ENCODE results near the gene CEMIP.

The CEMIP gene

GRCh38 chr15:80895091-80895490 lies 115.9 kb downstream of the CEMIP start:
- H3K4me3 ChIP-seq (ENCODE audit: low read depth, low read length), result no peak overlapping the region
- no peak for DNase-seq (ENCODE audit: low read depth)
- no peak for TF ChIP-seq CTCF (IDR thresholded peaks at IDR 0.05; ENCODE audit: low read depth, low read length, missing control alignments)

- DNase-seq (ENCODE audit: low read depth), result no peak
- no peak for TF ChIP-seq CTCF (IDR thresholded peaks at IDR 0.05; ENCODE audit: low read depth, low read length, missing control alignments)
- H3K4me3 ChIP-seq (ENCODE audit: low read depth, low read length), result no peak overlapping the region
Observed at GRCh38 chr15:80895965-80896364, 116.8 kb downstream of the CEMIP start.

- no peak for DNase-seq (ENCODE audit: low read depth)
- no peak for TF ChIP-seq CTCF (IDR thresholded peaks at IDR 0.05; ENCODE audit: low read depth, low read length, missing control alignments)
- no peak overlapping the region for H3K4me3 ChIP-seq (ENCODE audit: low read depth, low read length)
Observed at GRCh38 chr15:80898040-80898439, 118.9 kb downstream of the CEMIP start.

GRCh38 chr15:80902298-80902801 lies 123.2 kb downstream of the CEMIP start:
- DNase-seq (ENCODE audit: low read depth), result no peak
- TF ChIP-seq CTCF (IDR thresholded peaks at IDR 0.05; ENCODE audit: low read depth, low read length, missing control alignments), result no peak
- no peak overlapping the region for H3K4me3 ChIP-seq (ENCODE audit: low read depth, low read length)

- TF ChIP-seq CTCF (IDR thresholded peaks at IDR 0.05; ENCODE audit: low read depth, low read length, missing control alignments), result no peak
- H3K4me3 ChIP-seq (ENCODE audit: low read depth, low read length), result no peak overlapping the region
- DNase-seq (ENCODE audit: low read depth), result no peak
Observed at GRCh38 chr15:80904998-80905397, 125.8 kb downstream of the CEMIP start.

GRCh38 chr15:80906159-80906766 lies 127.1 kb downstream of the CEMIP start:
- no peak for TF ChIP-seq CTCF (IDR thresholded peaks at IDR 0.05; ENCODE audit: low read depth, low read length, missing control alignments)
- H3K4me3 ChIP-seq (ENCODE audit: low read depth, low read length), result no peak overlapping the region
- DNase-seq (ENCODE audit: low read depth), result no peak

GRCh38 chr15:80911821-80912220 lies 132.7 kb downstream of the CEMIP start:
- H3K4me3 ChIP-seq (ENCODE audit: low read depth, low read length), result no peak overlapping the region
- DNase-seq (ENCODE audit: low read depth), result no peak
- TF ChIP-seq CTCF (IDR thresholded peaks at IDR 0.05; ENCODE audit: low read depth, low read length, missing control alignments), result no peak
